ENCODE data around the gene TTC13. TPM values are rescaled to one million over a fixed set of nuclear protein-coding genes. Genes with fewer than 3 reads are reported as not detected.

TTC13 gene
- total RNA-seq, 1 experiment from 2014 or later, result 30.1 TPM

DNA sequence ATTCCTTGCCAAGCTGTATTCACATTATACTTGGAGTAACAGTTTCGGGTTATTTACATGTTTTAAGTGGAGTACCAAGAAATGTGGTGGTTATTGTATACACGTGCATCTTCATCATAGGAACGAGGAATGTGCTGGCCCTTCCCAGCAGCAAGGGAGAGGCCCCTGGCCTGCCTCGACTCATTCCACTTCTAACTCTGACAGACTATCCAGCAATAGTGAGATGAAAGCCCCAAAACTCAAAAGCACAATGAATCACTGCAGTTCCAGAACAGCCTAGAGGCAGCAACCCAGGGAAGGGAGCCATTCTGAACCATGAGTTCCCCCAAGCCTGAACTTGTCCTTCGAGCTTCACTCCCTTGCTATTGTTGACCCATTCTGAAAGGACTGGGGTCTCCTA lies 38.3 kb upstream of the TTC13 start:
- BruUV-seq (replicated peaks), result no TSS peak
- Histone ChIP-seq H3K4me1 (ENCODE audit: insufficient read depth, low read length, poor library complexity, severe bottlenecking) (peaks cover 6% of the 10 kb centered on the region), H3K27me3 (replicated peaks; ENCODE audit: insufficient read depth, low read depth, low read length, poor library complexity) (no peaks in the 10 kb centered on the region), H3K27ac (ENCODE audit: low read depth, low read length, poor library complexity, severe bottlenecking) (no peak overlapping the region), H3K36me3 (ENCODE audit: insufficient read depth, low read length, poor library complexity, severe bottlenecking) (no peaks in the 10 kb centered on the region), H3K9me3 (ENCODE audit: low read depth, low read length, poor library complexity, severe bottlenecking) (no peaks in the 10 kb centered on the region), H3K4me3 (ENCODE audit: low read depth, low read length, poor library complexity, severe bottlenecking) (no peak overlapping the region)
- no peak for TF ChIP-seq EZH2 (IDR thresholded peaks at IDR 0.05; ENCODE audit: borderline replicate concordance, low read depth, low read length, poor library complexity, severe bottlenecking)
- TF ChIP-seq, protein P1, sequence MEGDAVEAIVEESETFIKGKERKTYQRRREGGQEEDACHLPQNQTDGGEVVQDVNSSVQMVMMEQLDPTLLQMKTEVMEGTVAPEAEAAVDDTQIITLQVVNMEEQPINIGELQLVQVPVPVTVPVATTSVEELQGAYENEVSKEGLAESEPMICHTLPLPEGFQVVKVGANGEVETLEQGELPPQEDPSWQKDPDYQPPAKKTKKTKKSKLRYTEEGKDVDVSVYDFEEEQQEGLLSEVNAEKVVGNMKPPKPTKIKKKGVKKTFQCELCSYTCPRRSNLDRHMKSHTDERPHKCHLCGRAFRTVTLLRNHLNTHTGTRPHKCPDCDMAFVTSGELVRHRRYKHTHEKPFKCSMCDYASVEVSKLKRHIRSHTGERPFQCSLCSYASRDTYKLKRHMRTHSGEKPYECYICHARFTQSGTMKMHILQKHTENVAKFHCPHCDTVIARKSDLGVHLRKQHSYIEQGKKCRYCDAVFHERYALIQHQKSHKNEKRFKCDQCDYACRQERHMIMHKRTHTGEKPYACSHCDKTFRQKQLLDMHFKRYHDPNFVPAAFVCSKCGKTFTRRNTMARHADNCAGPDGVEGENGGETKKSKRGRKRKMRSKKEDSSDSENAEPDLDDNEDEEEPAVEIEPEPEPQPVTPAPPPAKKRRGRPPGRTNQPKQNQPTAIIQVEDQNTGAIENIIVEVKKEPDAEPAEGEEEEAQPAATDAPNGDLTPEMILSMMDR (conservative IDR thresholded peaks at IDR 0.05; ENCODE audit: low read depth, low read length), result no peak
- ChIA-PET POLR2A (ENCODE audit: low non-redundant PET) (no interaction called here), CTCF (no interaction called here)
- intact Hi-C loops (cut with micrococcal nuclease; ENCODE audit: unreplicated experiment), result no loop called here
- DNase-seq (ENCODE audit: low spot score), result no peak

- no peak for DNase-seq (ENCODE audit: low spot score)
- Histone ChIP-seq H3K9me3 (ENCODE audit: low read depth, low read length, poor library complexity, severe bottlenecking) (no peaks in the 10 kb centered on the region), H3K27me3 (replicated peaks; ENCODE audit: insufficient read depth, low read depth, low read length, poor library complexity) (no peaks in the 10 kb centered on the region), H3K36me3 (ENCODE audit: insufficient read depth, low read length, poor library complexity, severe bottlenecking) (no peaks in the 10 kb centered on the region), H3K27ac (ENCODE audit: low read depth, low read length, poor library complexity, severe bottlenecking) (no peak overlapping the region), H3K4me3 (ENCODE audit: low read depth, low read length, poor library complexity, severe bottlenecking) (no peak overlapping the region), H3K4me1 (ENCODE audit: insufficient read depth, low read length, poor library complexity, severe bottlenecking) (peaks cover 6% of the 10 kb centered on the region)
- TF ChIP-seq EZH2 (IDR thresholded peaks at IDR 0.05; ENCODE audit: borderline replicate concordance, low read depth, low read length, poor library complexity, severe bottlenecking), result no peak
- TF ChIP-seq, protein P1 (conservative IDR thresholded peaks at IDR 0.05; ENCODE audit: low read depth, low read length), result no peak
- no TSS peak for BruUV-seq (replicated peaks)
- ChIA-PET POLR2A (ENCODE audit: low non-redundant PET) (no interaction called here), CTCF (no interaction called here)
- intact Hi-C loops (cut with micrococcal nuclease; ENCODE audit: unreplicated experiment), result no loop called here
These were observed 37.6 kb upstream of the TTC13 start for GRCh38 chr1:231016234-231016633.

- ChIA-PET CTCF (no interaction called here), POLR2A (ENCODE audit: low non-redundant PET) (no interaction called here)
- no peaks in the 10 kb centered on the region for H3K27me3 ChIP-seq (replicated peaks; ENCODE audit: insufficient read depth, low read depth, low read length, poor library complexity)
- no TSS peak for BruUV-seq (replicated peaks)
- H3K4me3 ChIP-seq (ENCODE audit: low read depth, low read length, poor library complexity, severe bottlenecking), result no peak overlapping the region
- no peaks in the 10 kb centered on the region for H3K36me3 ChIP-seq (ENCODE audit: insufficient read depth, low read length, poor library complexity, severe bottlenecking)
- intact Hi-C loops (cut with micrococcal nuclease; ENCODE audit: unreplicated experiment), result no loop called here
- DNase-seq (ENCODE audit: low spot score), result no peak
- no peaks in the 10 kb centered on the region for H3K4me1 ChIP-seq (ENCODE audit: insufficient read depth, low read length, poor library complexity, severe bottlenecking)
- no peaks in the 10 kb centered on the region for H3K9me3 ChIP-seq (ENCODE audit: low read depth, low read length, poor library complexity, severe bottlenecking)
- TF ChIP-seq, protein P1 (conservative IDR thresholded peaks at IDR 0.05; ENCODE audit: low read depth, low read length), result no peak
- no peak for TF ChIP-seq EZH2 (IDR thresholded peaks at IDR 0.05; ENCODE audit: borderline replicate concordance, low read depth, low read length, poor library complexity, severe bottlenecking)
- no peak overlapping the region for H3K27ac ChIP-seq (ENCODE audit: low read depth, low read length, poor library complexity, severe bottlenecking)
These were observed 34.8 kb upstream of the TTC13 start for GRCh38 chr1:231013391-231014015.
